Activated naive CD4-positive, alpha-beta T cell (primary cell): ENCODE data around the gene ITPK1.

Source experiments
- DNase-seq, 4 experiments: peaks; one replicate each; lab custom pipeline; 2025; lab: John Stamatoyannopoulos, UW

ITPK1 gene

GRCh38 chr14:92951261-92951660, 164.5 kb downstream of the ITPK1 start:
- DNase-seq = no peak

- DNase-seq = no peak
These were observed 165.0 kb downstream of the ITPK1 start for GRCh38 chr14:92950773-92951172.

- no peak for DNase-seq
These were observed 165.6 kb downstream of the ITPK1 start for GRCh38 chr14:92950193-92950540.

- DNase-seq = no peak
These were observed 166.1 kb downstream of the ITPK1 start for GRCh38 chr14:92949496-92950192.

- DNase-seq = no peak
These were observed 167.1 kb downstream of the ITPK1 start for GRCh38 chr14:92948647-92949046.

GRCh38 chr14:92946847-92947545, 168.7 kb downstream of the ITPK1 start:
- DNase-seq = no peak

GRCh38 chr14:92945959-92946846, 169.5 kb downstream of the ITPK1 start:
- no peak for DNase-seq

GRCh38 chr14:92945544-92945943, 170.2 kb downstream of the ITPK1 start:
- no peak for DNase-seq

GRCh38 chr14:92944976-92945375, 170.7 kb downstream of the ITPK1 start:
- DNase-seq = no peak

DNA sequence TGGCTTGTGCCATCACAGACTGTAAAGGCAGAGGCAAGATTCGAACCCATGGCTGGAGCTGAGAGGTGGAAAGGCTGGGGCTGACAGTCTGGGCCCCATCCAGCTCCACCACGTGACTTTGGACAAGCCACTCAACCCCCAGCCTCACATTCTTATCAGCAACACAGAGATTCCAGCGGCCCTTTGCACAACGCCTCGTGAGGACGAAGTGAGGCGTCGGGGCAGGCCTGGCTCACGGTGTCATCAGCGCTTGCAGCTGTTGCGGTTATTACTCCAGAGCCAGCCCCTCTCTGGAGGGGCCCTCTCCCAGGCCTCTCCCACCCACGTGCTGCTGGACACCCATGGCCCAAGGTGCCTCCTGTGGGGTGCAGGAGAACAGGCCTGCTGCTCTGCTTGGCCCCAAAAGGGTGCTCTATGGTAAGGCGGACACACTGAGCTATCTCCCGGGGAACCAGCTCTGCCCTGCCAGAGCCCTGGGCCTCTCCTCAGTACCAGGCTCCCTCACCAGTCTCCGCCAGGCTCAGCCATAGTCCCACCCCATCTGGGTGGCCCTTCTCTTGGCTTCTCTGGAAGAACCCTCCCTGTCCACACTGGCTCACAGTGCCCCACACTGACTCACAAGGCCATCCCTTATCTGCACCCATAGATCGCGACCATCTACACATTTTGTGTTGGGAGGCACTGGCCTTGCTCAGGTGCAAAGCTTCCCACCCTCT, 171.7 kb downstream of the ITPK1 start:
- DNase-seq = no peak

DNA sequence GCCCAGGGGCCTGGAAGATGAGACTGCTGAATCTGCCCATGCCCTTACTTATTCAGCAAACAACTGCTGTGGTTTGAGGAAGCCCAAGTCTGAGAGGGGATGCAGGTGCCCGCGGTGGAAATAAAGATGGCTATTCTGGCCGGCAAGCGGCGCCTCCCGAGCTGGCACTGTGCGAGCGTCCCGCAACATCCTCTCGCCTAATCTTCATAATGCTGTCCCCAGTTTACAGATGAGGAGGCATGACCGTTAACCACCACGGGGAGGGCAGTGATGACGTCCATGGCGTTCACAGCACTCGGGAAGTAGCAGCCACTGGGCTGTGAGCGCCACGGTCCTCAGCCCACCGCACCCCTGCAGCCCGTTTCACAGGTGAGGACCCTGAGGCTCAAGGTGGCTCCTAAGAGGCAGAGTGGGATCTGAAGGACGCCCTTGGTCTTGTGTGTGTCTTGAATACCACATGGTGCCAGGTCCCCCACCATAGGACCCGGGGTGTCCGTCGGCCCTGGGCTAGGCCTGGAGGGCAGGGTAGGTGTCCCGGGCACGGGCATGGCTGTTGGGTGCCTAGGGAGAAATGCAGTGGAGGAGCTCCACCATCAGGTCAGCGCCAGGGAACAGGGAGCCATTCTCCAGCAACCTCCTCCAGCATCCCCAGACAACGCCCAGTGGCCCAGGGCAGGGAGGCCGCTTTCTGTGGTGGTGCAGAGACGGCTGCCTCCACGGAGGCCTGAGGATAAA, 172.6 kb downstream of the ITPK1 start:
- DNase-seq = no peak

GRCh38 chr14:92942576-92942975, 173.1 kb downstream of the ITPK1 start:
- no peak for DNase-seq

DNA sequence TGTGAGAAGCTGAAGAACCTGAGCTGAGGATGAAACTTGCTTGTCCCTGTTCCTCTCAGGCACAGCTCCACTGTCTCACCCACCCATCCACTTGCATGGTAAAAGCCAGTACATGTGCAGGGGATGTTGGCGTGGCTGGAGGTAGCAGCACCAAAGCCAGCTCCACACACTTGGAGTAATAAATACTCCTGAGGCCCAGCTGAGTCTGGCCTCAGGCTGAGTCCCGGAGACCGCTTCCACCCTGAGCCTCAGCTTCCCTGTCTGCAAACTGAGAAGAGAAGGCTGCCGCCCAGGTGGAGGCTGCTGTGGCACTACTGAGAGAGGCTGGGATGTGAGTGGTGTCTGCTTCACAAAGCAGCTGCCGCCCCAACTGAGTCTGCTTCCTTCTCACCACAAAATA, 173.6 kb downstream of the ITPK1 start:
- DNase-seq = no peak

DNA sequence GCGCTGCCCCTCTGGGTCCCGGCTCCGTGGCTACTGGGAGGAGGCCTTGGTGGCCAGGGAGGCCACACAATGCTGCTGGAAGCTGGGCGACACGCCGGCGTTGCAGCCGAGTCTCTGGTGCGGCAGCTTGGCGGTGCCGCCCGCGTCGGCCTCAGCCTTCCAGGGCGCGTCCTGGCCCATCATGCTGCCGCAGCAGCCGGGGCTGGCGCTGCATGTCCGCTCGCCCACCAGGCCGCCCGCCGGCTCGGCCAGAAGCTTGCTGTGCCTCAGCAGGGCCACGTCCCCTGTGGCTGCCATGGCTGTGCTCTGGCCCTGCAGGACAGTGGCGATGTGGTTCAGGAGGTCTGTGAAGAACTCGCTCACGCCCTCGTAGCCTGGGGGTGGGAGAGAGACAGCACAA, 174.2 kb downstream of the ITPK1 start:
- no peak for DNase-seq

DNA sequence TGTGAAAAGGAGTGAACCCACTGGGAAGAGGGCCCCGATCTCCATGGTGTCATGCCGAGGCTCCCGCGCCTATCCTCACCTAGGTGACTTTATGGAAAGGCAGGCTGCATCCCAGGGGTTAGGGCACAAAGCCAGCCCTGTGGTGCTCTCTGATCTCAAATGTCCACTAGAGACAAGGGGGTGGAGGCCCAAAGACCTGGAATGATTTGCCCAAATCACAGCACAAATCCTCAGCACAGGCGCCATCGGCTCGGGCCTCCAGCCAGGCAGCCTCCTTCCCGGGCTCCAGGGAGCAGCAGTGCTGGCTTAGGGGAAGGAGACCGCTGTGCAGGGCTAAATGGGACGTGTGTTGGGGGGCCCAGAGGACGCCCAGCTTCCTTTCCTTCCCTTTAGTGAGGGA, 175.2 kb downstream of the ITPK1 start:
- no peak for DNase-seq

- DNase-seq = no peak
These were observed 176.0 kb downstream of the ITPK1 start for GRCh38 chr14:92939699-92940098.

GRCh38 chr14:92938890-92939671, 176.6 kb downstream of the ITPK1 start:
- DNase-seq = no peak

DNA sequence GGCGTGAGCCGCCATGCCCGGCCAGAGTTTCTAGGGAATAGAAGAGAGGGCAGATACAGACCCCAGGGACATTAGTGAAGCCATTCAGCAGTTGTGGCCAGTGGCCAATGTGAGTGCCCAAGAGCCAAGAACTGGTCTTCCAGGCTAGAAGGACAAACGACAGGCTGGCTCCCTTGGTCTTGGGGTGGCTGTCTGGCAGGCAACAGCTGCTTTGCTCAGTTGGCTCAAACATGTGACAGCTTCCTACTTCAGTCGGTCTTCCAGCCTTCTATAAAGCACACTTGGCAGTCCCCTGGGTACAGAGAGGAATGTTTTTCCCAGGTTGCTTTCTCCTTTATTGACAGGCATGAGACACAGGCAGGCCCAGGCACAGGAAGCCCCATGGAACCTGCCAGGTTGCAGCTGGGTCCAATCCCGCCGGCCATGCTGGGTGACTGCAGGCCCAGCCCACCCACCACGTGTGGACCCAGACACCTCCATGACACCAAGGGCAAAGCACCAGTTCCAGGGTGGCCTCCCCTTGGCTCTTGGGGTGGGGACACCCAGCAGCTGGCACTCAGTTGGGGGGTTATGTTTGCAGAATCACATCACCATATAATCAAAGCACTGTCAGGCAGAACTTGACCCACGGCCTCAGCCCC, 177.4 kb downstream of the ITPK1 start:
- no peak for DNase-seq

- no peak for DNase-seq
These were observed 178.4 kb downstream of the ITPK1 start for GRCh38 chr14:92937051-92937937.
